NOMO-1 (cell line): Measurements from ENCODE around the gene TTC24.

ENCODE experiments used
- DNase-seq, 2 experiments: peaks; one replicate each; lab custom pipeline; 2025; ENCODE audit not compliant: unreplicated experiment in 2 of 2; lab: John Stamatoyannopoulos, UW

Gene TTC24

GRCh38 chr1:156553860-156554485 lies 25.6 kb upstream of the TTC24 start:
- no peak for DNase-seq

- no peak for DNase-seq
These were observed 24.6 kb upstream of the TTC24 start for GRCh38 chr1:156554971-156555370.

GRCh38 chr1:156555715-156556114 lies 23.8 kb upstream of the TTC24 start:
- DNase-seq: no peak

DNA sequence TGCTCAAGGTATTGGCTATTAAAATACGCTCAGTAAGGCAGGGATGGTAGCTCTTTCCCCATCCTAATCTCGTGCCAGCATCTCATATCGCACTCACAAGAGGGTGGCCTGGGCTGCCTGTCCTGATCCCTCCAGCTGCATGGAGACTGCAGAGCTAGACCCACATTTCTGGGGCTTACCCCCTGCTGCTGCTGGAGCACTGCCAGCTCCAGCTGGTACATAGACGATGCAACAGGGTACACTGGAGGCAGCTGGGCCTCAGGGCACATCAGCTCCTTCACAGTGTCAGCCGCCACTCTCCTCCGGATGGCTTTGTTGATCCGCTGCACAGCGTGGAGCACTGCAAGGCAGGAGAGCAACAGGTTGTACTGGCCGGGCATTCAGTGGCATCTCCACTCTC lies 23.2 kb upstream of the TTC24 start:
- no peak for DNase-seq

DNA sequence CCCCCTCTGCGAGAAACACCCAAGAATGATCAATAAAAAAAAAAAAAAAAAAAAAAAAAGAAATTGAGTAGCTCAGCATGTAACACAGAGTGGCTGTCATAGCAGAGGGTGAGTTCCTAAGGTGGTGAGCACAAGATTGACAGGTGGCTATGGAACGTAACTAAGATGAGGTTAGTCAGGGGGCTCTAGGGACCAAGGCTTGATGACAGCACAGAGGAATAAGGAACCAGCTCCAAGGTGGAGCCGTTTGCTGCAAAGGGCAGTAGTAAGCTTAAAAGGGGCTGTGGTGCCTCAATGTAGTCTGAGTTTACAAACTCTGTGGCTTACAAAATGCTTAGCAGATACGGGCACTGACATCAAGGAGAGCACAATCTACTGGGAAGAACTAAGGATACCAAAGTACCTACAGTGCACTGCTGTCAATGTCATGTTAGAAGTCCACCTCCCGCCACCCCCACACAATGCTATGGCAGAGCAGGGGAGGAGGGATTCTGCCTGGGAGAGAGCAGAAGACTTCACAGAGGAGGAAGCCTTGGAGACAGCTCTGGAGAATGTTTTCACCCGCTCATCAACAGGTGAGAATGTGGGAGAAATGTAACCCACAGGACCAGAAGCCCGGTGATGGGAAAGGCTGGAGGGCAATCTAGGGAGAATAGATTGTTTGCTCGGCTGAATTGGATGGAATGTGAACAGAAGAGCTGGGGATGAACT lies 20.3 kb upstream of the TTC24 start:
- no peak for DNase-seq

DNA sequence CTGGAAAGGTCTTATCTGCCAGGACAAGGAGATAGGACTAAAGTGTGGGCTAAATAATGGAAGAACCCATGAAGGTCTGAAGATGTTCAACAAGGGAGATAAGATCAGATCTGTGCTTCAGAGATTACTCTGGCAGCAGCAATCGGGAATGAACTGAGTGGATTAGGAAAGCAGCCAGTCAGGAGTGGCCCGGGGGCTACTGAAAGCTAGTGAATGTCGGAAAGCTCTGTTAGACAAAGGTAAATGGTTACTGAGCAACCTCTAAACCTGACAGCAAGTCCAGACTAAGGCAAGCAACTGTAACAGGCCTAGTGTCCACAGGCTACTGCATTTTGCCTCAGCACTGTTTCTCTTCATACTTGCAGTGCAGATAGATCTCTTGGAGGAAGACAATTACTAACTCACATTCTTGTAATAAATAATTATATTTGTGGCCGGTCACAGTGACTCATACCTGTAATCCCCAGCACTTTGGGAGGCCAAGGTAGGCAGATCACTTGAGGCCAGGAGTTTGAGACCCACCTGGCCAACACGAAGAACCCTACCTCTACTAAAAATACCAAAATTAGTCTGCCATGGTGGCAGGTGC lies 19.6 kb upstream of the TTC24 start:
- DNase-seq: no peak

GRCh38 chr1:156560585-156561163 lies 18.8 kb upstream of the TTC24 start:
- DNase-seq: no peak

DNA sequence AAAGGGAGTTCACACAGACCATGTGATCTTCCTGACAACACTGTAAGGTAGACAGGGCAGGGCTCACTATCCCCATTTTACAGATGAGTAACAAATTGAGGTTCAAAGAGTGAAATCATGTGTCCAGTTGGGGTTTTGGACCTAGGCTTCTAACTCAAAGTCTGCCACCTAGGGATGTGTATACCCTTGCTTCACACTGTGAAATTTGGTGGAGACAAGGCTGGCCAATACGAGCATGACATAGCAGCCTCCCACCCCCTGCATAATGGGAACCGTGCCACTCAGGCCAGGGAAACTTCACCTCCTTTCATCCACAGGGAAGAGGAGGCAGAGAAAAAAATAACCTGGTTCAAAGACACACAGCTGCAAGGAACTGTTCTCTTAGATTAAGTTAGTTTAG lies 14.0 kb upstream of the TTC24 start:
- DNase-seq: no peak

GRCh38 chr1:156566436-156566835 lies 13.1 kb upstream of the TTC24 start:
- peak in 1 of 2 experiments; percentile 53 for DNase-seq

DNA sequence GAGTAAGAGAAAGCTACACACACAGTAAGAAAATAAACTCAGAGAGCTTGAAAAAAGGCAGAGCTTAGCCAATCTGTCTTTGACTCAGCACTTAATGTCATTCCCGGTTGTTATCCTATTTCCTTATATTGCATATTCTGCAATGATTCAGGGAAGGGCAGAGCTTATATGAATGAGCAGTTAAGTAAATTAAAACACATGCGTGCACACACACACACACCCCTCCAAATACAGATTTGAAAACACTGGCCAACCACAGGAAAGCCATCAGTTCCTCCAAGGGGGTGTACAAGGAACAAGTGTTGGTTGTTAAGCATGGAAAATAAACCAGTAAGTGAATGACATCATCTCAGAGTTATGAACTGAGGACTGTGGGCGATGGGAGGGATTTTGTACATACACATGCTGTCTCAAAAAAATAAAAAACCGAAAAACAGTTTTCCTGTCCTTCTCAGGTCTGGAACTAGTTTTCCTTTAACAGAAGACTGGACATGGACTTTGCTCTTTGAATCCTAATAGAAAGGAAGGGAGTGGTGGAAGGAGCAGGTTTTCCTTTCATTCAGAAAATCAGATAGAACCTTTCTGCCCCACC lies 8.2 kb upstream of the TTC24 start:
- peak; percentile 26 to 32 for DNase-seq

DNA sequence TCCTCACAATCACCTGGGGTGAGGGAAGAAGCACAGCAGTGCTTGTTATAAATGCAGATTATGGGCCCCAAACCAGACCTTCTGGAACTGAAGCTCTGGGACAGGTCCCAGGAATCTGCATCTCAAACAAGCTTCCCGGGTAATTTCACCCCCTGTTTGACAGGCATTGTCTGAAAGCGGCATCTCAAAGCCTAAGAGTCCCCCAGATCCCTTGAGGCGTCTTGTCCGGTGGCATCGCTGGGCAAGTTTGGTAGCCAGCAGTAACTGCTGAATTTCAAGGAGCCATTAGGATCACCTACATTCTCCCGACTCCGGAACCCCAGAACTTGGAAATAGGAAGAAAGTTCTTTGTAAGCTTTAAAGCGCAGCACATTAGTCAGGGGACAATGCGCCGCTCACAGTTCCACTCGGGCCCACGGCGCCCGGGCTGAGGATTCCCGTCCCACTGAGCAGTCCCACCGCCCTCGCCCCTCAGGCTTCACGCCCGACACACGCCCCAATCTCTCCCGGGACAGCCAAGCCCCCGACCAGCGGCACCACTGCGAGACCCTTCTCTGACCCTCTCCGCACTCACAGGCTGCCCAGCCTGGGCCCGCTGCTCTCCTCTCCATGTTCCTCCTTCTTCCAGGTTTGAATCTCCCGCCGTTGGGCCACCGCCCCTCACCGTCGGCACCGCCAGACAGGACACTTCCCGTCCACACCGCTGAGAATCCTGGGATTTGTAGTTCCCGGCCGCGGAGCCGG lies 7.4 kb upstream of the TTC24 start, which contains the start of gene IQGAP3:
Gene IQGAP3 (minus strand): TSS at position 647 of the 744 bp plus-strand sequence. CDS start 36 bp downstream, at position 611.
- peak; percentile 65 to 72 for DNase-seq

- no peak for DNase-seq
These were observed 6.9 kb upstream of the TTC24 start for GRCh38 chr1:156572663-156573018.

- DNase-seq: no peak
These were observed 5.4 kb upstream of the TTC24 start for GRCh38 chr1:156574039-156574633.

DNA sequence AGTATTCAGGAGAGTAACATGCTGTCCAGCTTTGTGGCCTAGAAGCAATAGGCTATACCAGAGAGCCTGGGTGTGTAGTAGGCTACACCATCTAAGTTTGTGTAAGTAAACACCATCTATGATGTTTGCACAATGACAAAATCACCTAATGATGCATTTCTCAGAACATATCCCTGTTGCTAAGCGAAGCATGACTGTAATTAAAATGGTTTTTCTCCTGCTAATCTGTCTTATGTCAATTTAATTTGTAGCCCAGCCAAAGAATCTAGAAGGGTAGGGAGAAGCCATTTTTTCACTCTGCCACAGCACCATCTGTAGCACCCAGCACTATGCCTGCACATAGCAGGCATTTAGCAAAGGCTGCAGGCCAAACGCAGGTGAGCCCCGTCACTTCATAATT lies 2.0 kb upstream of the TTC24 start:
- DNase-seq: no peak

GRCh38 chr1:156578055-156578454 lies 1.5 kb upstream of the TTC24 start:
- DNase-seq: no peak

DNA sequence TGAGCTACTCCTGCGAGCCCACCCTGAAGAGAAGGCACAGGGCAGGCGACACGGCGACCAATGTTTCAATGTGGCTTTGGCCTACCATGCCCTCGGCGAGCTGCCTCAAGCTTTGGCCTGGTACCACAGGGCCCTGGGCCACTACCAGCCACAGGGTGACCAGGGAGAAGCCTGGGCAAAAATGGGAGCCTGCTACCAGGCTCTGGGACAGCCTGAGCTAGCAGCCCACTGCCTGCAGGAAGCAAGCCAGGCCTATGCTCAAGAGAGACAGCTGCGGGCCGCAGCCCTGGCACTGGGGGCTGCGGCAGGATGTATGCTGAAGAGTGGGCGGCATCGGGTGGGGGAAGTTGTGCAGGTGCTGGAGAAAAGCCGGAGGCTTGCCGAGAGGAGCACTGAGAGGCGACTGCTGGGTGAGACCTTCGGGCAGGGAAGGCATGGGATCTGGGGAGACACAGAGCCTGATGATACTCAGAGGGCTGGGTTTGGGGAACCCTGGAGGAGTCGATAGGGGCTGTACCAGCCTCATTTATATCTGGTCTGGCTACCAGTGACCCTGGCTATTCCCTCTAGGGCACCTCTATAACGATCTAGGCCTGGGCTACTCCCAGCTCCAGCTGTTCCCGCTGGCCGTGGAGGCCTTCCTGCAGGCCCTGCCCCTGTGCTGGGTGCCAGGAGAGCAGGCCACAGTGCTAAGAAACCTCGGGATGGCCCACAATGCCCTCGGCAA lies 2.3 kb downstream of the TTC24 start:
- no peak for DNase-seq

- DNase-seq: no peak
These were observed 3.0 kb downstream of the TTC24 start for GRCh38 chr1:156582388-156583017.

DNA sequence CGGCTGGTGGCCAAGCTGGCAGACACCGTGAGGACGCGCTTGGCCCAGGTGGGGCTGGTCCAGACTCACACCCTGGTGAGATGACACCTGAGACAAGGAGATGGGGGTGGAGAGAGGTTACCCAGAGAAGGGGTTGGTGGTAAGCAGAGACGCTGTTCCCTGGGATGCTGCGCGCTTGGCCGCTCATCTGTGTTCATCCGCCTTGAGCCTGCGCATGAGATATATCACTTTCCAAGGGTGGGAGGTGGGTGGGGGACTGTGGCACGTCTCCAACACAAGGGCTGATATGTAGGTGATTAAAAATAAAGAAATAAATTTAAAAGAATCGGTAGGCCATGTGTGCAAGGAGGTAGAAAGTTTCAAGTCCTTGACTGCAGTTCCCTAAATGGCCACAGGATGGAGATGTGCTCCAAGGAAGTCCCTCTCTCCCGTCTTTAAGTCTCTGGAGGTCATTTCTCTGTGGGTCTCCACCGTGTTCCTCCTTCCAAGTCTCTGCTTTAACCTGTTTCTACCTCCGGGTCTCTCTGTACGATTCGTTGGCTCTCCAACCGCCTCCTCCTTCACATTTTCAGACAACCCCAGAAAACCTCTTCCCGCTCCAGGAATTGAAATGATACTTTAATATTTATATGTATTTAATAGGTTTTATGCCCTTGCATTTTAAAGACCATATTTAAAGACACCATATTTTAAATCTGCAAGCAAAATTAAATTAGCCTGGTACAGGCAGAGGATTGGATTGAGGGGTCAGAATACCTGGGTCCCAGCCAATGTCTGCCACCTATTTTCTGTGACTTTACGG lies 4.5 kb downstream of the TTC24 start:
- DNase-seq: peak; percentile 58 to 85
